SU-DHL-6 (cell line): Measurements from ENCODE around the gene HDGFL3.

Experiments used
- H2AFZ ChIP-seq: fragments of 200-600 bp; sonication (generic); 2 replicates; pipeline ENCODE4 v1.6.1; 2014; ENCODE audit warnings: low read depth, mild to moderate bottlenecking, moderate library complexity, mixed read lengths, antibody characterized with exemption, low read length; ENCODE audit not compliant: severe bottlenecking
- H3F3A ChIP-seq: fragments of 200-600 bp; shearing (Covaris generic); 2 replicates; pipeline ENCODE4 v1.6.0; 2016; ENCODE audit warnings: antibody characterized with exemption, mild to moderate bottlenecking; ENCODE audit not compliant: insufficient read depth
- H3K27ac ChIP-seq: fragments of 200-600 bp; sonication (generic); 2 replicates; pipeline ENCODE4 v1.5.1; 2016; ENCODE audit warnings: low read depth, mild to moderate bottlenecking, low read length, moderate library complexity, mixed read lengths
- H3K27me3 ChIP-seq: fragments of 200-600 bp; sonication (generic), shearing (Covaris generic); 2 replicates; pipeline ENCODE4 v1.6.0; 2014; ENCODE audit warnings: mild to moderate bottlenecking, low read length
- H3K36me3 ChIP-seq: fragments of 200-600 bp; sonication (generic); 2 replicates; pipeline ENCODE4 v1.6.1; 2014; ENCODE audit warnings: mild to moderate bottlenecking, low read length, mixed read lengths
- H3K4me2 ChIP-seq: fragments of 300-600, 200-600 bp; shearing (Covaris generic), sonication (generic); 2 replicates; pipeline ENCODE4 v1.6.0; 2014; ENCODE audit warnings: low read length, low read depth, mild to moderate bottlenecking; ENCODE audit not compliant: poor library complexity, severe bottlenecking
- H3K4me3 ChIP-seq: fragments of 200-600 bp; sonication (generic); 2 replicates; pipeline ENCODE4 v1.5.1; 2014; ENCODE audit warnings: antibody characterized with exemption, low read length, mild to moderate bottlenecking, mixed read lengths; ENCODE audit not compliant: insufficient read depth, poor library complexity, severe bottlenecking
- H3K79me2 ChIP-seq: fragments of 200-600 bp; sonication (generic); 2 replicates; pipeline ENCODE4 v1.6.1; 2014; ENCODE audit warnings: mild to moderate bottlenecking, low read length, moderate library complexity; ENCODE audit not compliant: insufficient read depth
- H3K9ac ChIP-seq: fragments of 200-600 bp; sonication (generic); 2 replicates; pipeline ENCODE4 v1.7.0; 2014; ENCODE audit warnings: mild to moderate bottlenecking, low read length
- H3K9me2 ChIP-seq: fragments of 200-600 bp; sonication (generic); replicated peaks from 2 replicates; pipeline ENCODE4 v1.6.1; 2014; ENCODE audit warnings: low read length; ENCODE audit not compliant: insufficient read depth
- H3K9me3 ChIP-seq: fragments of 200-600 bp; sonication (generic); 2 replicates; pipeline ENCODE4 v1.6.1; 2014; ENCODE audit warnings: low read length, mixed read lengths; ENCODE audit not compliant: insufficient read depth
- H4K20me1 ChIP-seq: fragments of 200-600 bp; sonication (generic); 2 replicates; pipeline ENCODE4 v1.6.1; 2014; ENCODE audit warnings: low read depth, mild to moderate bottlenecking, antibody characterized with exemption, low read length, moderate library complexity, mixed read lengths
- EZH2phosphoT487 ChIP-seq: fragments of 200-600 bp; sonication (generic), shearing (Covaris generic); conservative IDR thresholded peaks from 2 replicates; pipeline ENCODE4 v1.6.1; 2018; ENCODE audit warnings: mild to moderate bottlenecking, antibody characterized with exemption, low read length, moderate library complexity, mixed read lengths
- TF ChIP-seq, protein P1 (sequence below): fragments of 200-600 bp; sonication (generic); IDR thresholded peaks from one replicate; pipeline ENCODE4 v1.5.1; 2017; ENCODE audit warnings: antibody characterized with exemption, mild to moderate bottlenecking, low read length, moderate library complexity; ENCODE audit not compliant: insufficient read depth, poor library complexity, severe bottlenecking

The HDGFL3 gene

DNA sequence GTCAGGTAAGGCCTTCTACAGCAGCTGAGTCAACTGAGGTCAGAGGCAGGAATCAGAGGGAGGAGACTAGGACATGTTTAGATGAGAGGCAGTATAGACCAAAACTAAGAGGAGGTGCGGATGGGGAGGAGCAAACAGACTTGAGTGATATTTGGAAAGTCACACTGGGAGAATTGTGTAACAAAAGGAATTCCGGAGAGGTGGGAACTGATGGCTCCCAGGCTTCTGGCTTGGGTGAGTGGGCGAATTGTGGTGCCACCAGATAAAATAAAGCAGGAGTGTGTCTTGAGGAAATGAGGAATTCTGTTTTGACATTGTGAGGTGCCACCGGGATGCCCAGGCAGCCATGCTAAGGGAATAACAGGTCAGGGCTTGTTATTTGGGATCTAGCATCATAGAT, 103.5 kb downstream of the HDGFL3 start:
- Histone ChIP-seq H3F3A (no peaks in the 10 kb centered on the region), H3K9ac (no peak overlapping the region), H3K4me2 (no peak overlapping the region), H3K9me2 (no peaks in the 10 kb centered on the region), H4K20me1 (no peaks in the 10 kb centered on the region), H3K27me3 (no peaks in the 10 kb centered on the region), H3K79me2 (no peaks in the 10 kb centered on the region), H3K36me3 (no peaks in the 10 kb centered on the region), H3K27ac (no peak overlapping the region), H2AFZ (no peak overlapping the region), H3K4me3 (no peak overlapping the region), H3K9me3 (no peaks in the 10 kb centered on the region)
- no peak for TF ChIP-seq EZH2phosphoT487
- TF ChIP-seq, protein P1, sequence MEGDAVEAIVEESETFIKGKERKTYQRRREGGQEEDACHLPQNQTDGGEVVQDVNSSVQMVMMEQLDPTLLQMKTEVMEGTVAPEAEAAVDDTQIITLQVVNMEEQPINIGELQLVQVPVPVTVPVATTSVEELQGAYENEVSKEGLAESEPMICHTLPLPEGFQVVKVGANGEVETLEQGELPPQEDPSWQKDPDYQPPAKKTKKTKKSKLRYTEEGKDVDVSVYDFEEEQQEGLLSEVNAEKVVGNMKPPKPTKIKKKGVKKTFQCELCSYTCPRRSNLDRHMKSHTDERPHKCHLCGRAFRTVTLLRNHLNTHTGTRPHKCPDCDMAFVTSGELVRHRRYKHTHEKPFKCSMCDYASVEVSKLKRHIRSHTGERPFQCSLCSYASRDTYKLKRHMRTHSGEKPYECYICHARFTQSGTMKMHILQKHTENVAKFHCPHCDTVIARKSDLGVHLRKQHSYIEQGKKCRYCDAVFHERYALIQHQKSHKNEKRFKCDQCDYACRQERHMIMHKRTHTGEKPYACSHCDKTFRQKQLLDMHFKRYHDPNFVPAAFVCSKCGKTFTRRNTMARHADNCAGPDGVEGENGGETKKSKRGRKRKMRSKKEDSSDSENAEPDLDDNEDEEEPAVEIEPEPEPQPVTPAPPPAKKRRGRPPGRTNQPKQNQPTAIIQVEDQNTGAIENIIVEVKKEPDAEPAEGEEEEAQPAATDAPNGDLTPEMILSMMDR: no peak

DNA sequence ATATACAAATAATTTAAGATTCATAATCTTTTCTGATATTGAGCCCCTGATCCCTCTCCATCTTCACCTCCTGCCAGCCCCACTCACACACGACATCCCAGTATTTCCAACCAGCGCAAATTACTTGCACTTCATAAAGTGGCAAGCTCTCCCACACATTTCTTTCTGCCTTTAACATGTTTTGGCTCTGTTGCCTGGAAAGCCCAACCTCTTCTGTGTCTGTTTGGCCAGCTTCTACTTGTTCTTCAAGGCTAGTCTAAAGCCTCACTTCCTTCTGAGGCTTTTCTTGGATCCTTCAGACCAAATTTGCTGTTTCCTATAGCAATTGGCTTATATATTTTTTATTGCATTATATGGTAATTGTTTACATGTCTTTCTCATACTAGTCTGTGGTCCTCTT, 105.3 kb downstream of the HDGFL3 start:
- Histone ChIP-seq H2AFZ (no peak overlapping the region), H3K27ac (no peak overlapping the region), H4K20me1 (no peaks in the 10 kb centered on the region), H3K4me2 (no peak overlapping the region), H3K9ac (no peak overlapping the region), H3F3A (no peaks in the 10 kb centered on the region), H3K9me3 (no peaks in the 10 kb centered on the region), H3K36me3 (no peaks in the 10 kb centered on the region), H3K4me3 (no peak overlapping the region), H3K27me3 (no peaks in the 10 kb centered on the region), H3K79me2 (no peaks in the 10 kb centered on the region), H3K9me2 (no peaks in the 10 kb centered on the region)
- no peak for TF ChIP-seq EZH2phosphoT487
- TF ChIP-seq, protein P1: no peak

DNA sequence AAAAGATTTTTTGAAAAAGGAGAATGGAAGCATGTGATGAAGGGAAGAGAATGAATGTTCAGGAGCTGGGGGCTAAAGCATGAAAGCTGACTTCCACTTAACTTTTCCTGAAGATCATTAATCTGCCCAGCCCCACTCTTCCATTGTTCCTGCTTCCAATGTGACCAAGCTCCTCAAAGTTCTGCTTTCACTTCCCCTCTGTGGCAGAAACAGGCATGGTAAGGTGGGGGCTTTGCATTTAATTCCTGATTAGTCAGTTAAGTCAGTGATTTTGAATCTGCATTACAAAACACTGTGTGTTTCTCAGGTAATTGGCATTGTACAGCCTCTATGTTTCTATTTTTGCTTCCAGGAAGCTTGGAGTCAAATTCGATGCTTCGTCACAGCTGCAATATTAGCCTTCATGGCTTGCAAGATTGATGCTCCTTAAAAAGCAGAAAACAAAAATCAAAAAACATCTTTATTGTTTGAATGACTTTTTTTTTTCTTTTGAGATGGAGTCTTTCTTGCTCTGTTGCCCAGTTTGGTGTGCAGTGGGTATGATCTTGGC, 107.5 kb downstream of the HDGFL3 start:
- TF ChIP-seq, protein P1: no peak
- no peak for TF ChIP-seq EZH2phosphoT487
- Histone ChIP-seq H3K9me2 (no peaks in the 10 kb centered on the region), H3K27me3 (no peaks in the 10 kb centered on the region), H3F3A (no peaks in the 10 kb centered on the region), H3K4me2 (no peak overlapping the region), H3K9me3 (no peaks in the 10 kb centered on the region), H3K27ac (no peak overlapping the region), H3K9ac (no peak overlapping the region), H3K4me3 (no peak overlapping the region), H3K36me3 (no peaks in the 10 kb centered on the region), H2AFZ (no peak overlapping the region), H3K79me2 (no peaks in the 10 kb centered on the region), H4K20me1 (no peaks in the 10 kb centered on the region)
